Stomach (tissue), 4 donors: ENCODE data around the gene HECW1.

Experiments
- EP300 ChIP-seq: sonication (generic); formaldehyde crosslinking; IDR thresholded peaks from one replicate; pipeline ENCODE4 v1.6.1; 2017; ENCODE audit warnings: antibody characterized with exemption
- POLR2A ChIP-seq, 4 donors: fragments of 450-650 bp; IDR thresholded peaks; one replicate each; pipeline ENCODE4 v1.6.1; 2016; ENCODE audit warnings: antibody characterized with exemption in 4 of 4, control low read depth in 2 of 4, mild to moderate bottlenecking in 1 of 4, moderate library complexity in 1 of 4
- POLR2AphosphoS5 ChIP-seq, 3 donors: sonication (generic); formaldehyde crosslinking; IDR thresholded peaks; one replicate each; pipeline ENCODE4 v1.6.1; 2016; ENCODE audit warnings: antibody characterized with exemption in 3 of 3
- TF ChIP-seq, protein P1 (sequence below), 7 experiments: fragments of 450-650 bp in 4 of 7; fragments of 200-600 bp in 3 of 7; sonication (generic) in 3 of 7; IDR thresholded peaks; one replicate each; pipeline ENCODE4 v1.5.1; 2016 to 2019; ENCODE audit warnings: antibody characterized with exemption in 7 of 7, control low read depth in 2 of 7, mild to moderate bottlenecking in 1 of 7

DNA sequence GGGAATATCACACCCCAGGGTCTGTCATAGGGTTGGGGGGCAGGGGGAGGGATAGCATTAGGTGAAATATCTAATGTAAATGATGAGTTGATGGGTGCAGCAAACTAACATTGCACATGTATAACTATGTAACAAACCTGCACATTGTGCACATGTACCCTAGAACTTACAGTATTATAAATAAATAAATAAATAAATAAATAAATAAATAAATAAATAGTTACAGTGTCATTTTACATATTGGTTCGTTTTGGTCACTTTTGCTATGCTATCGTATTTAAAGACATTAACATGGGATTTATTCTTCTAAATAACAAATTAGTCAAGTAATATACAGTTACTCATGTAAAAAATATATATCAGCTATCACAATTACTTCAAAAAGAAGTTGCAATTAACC lies 228.7 kb downstream of the HECW1 start:
- TF ChIP-seq, protein P1, sequence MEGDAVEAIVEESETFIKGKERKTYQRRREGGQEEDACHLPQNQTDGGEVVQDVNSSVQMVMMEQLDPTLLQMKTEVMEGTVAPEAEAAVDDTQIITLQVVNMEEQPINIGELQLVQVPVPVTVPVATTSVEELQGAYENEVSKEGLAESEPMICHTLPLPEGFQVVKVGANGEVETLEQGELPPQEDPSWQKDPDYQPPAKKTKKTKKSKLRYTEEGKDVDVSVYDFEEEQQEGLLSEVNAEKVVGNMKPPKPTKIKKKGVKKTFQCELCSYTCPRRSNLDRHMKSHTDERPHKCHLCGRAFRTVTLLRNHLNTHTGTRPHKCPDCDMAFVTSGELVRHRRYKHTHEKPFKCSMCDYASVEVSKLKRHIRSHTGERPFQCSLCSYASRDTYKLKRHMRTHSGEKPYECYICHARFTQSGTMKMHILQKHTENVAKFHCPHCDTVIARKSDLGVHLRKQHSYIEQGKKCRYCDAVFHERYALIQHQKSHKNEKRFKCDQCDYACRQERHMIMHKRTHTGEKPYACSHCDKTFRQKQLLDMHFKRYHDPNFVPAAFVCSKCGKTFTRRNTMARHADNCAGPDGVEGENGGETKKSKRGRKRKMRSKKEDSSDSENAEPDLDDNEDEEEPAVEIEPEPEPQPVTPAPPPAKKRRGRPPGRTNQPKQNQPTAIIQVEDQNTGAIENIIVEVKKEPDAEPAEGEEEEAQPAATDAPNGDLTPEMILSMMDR (IDR thresholded peaks at IDR 0.05) = no peak
- TF ChIP-seq EP300 (no peak), POLR2AphosphoS5 (IDR thresholded peaks at IDR 0.05) (no peak), POLR2A (IDR thresholded peaks at IDR 0.05) (no peak)
